AG08396 (cell line): Measurements from ENCODE around the gene ITGAL.
"Not testable (repeated sequence)": the region's sequence is repeated elsewhere in the genome, so short reads cannot be mapped to it uniquely, and the experiment has no call there.

Experiments used
- DNase-seq: peaks from one replicate; pipeline ENCODE4 v3.0.0; 2012; ENCODE audit warnings: low spot score, mixed read lengths

The ITGAL gene

GRCh38 chr16:30457743-30458560, 14.6 kb upstream of the ITGAL start:
- no peak for DNase-seq

- DNase-seq = no peak
Measured at GRCh38 chr16:30458561-30459394, 13.8 kb upstream of the ITGAL start.

DNA sequence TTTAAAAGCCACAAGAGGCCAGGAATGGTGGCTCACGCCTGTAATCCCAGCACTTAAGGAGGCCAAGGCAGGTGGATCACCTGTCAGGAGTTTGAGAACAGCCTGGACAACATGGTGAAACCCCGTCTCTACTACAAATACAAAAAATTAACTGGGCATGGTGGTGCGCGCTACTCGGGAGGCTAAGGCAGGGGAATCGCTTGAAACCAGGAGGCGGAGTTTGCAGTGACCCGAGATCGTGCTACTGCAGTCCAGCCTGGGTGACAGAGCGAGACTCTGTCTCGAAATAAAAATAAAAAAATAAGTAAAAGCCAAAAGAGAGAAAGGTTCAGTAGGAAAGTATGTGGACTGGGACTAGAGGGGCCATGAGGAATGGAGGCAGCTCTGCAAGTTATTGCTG, 13.1 kb upstream of the ITGAL start:
- no peak for DNase-seq

- not testable (repeated sequence) for DNase-seq
Measured at GRCh38 chr16:30461426-30461825, 11.1 kb upstream of the ITGAL start.

DNA sequence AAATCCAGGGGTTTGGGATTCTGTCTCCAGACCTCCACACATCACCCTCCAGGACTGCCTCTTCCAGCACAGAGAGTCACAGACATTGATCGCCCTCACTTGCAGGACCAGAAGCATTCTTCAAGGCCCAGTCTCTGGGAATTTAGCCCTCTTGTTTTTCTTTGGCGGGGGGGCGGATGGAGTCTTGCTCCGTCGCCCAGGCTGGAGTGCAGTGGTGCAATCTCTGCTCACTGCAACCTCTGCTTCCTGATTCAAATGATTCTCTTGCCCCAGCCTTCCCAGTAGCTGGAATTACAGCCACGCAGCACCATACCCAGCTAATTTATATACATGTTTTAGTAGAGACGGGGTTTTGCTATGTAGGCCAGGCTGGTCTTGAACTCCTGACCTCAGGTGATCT, 8.5 kb upstream of the ITGAL start:
- DNase-seq = no peak

- DNase-seq = no peak
Measured at GRCh38 chr16:30470170-30470512, 2.4 kb upstream of the ITGAL start.

- no peak for DNase-seq
Measured at GRCh38 chr16:30470632-30470995, 1.9 kb upstream of the ITGAL start.

DNA sequence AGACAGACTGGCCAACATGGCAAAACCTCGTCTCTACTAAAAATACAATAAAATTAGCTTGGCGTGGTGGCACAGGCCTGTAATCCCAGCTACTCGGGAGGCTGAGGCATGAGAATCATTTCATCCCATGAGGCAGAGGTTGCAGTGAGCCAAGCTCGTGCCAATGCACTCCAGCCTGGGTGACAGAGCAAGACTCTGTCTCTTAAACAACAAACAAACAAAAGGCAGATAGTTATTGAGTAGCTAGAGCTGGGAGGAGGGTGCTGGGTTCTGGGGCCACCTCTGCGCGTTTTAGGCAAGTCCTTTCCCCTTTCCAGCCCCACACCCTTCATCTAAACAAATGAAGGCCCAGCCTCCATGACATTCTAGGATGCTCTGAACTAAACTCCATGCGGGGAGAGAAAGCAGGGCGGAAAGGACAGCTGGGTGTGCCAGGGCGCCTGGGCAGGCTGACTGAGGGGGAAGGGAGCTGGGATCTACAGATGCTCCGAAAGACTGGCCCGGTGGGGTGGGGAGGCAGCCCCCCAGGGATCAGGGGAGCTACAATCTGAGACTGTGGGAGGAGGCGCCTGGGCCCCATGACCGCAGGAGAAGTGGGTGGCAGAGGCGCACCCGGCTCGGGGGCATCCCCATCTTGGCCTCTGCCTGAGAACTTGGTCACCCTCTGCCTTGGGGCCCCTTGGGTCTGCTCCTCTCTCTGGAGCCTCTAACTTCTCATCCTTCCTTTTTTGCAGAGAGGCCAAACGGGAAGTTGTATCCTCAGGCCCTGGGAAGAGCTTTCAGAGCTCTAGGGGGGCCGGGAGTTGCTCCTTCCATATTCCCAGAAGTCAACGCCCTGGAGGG, 910 bp downstream of the ITGAL start:
- no peak for DNase-seq

GRCh38 chr16:30474074-30474452, 1.5 kb downstream of the ITGAL start:
- no peak for DNase-seq

GRCh38 chr16:30474684-30475083, 2.1 kb downstream of the ITGAL start:
- no peak for DNase-seq

GRCh38 chr16:30476991-30477390, 4.4 kb downstream of the ITGAL start:
- DNase-seq = no peak

GRCh38 chr16:30477773-30478172, 5.2 kb downstream of the ITGAL start:
- not testable (repeated sequence) for DNase-seq

DNA sequence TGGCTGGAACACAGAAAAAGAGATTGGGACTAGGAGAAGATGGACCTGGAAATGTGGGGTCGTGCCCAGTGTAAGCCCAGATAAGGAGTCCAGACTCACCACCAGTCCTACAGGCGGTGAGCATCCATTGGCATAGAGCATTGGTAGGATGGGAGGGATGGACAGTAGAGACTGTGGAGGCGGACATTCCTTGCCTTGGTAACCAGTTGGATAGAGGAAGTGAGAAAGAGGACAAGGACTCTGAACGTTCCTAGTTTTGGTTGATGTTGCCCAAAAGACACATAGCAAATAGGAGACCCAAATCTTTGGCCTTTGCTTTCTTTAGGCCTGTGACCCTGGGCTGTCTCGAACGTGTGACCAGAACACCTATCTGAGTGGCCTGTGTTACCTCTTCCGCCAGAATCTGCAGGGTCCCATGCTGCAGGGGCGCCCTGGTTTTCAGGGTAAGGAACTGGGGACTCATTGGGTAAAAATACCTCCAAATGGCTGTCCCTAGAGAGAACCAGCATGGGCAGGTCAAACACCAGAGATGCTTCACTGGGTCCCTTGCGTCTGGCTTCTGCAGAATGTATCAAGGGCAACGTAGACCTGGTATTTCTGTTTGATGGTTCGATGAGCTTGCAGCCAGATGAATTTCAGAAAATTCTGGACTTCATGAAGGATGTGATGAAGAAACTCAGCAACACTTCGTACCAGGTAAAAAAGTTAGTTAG, 6.4 kb downstream of the ITGAL start:
- no peak for DNase-seq

GRCh38 chr16:30481381-30481780, 8.8 kb downstream of the ITGAL start:
- DNase-seq = no peak

DNA sequence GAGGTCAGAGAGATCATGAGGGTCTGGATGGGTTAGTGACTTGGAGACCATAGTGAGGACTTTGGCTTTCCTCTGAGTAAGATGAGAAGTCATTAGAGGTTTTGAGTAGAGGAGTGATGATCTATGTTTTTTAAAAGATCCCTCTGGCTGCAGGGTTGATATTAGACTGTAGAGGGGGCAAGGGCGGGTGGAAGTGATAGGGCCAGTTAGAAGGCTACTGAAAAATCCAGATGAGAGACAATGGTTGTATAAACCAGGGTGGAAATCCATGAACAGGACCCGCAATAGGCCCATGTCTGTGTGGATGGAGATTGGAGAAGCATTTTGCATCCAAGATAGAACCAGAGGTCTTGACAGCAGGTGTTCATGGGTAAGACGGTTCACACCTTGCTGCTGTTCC, 9.8 kb downstream of the ITGAL start:
- no peak for DNase-seq

GRCh38 chr16:30484887-30485286, 12.3 kb downstream of the ITGAL start:
- DNase-seq = no peak

- no peak for DNase-seq
Measured at GRCh38 chr16:30485818-30486436, 13.4 kb downstream of the ITGAL start.

GRCh38 chr16:30488764-30489605, 16.4 kb downstream of the ITGAL start:
- no peak for DNase-seq

DNA sequence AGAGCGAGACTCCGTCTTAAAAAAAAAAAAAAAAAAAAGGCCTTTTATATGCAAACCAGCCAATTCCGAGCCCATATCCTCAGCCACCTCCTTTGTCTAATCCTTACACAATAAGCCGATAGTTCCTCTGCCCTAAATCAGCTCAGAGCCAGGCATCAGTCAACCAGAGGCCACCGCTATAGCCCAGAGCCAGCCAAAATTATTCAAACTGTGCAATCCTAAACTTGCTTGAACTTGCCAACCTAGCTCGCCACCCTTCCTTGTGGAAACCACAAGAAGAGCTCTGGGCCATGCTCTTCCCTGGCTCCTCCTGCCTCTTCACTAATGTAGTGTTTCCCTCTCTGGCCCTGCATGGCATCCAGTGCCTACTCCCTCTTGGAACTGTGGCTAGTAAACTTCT, 17.7 kb downstream of the ITGAL start:
- DNase-seq = no peak

- DNase-seq = no peak
Measured at GRCh38 chr16:30491229-30491628, 18.7 kb downstream of the ITGAL start.
